GM12892 (cell line): Measurements from ENCODE around the gene SFMBT1.

Experiments
- POLR2A ChIP-seq: IDR thresholded peaks from 2 replicates; pipeline ENCODE4 v1.6.1; 2011; ENCODE audit warnings: low read depth, low read length, control low read depth
- POLR2AphosphoS5 ChIP-seq: IDR thresholded peaks from 2 replicates; pipeline ENCODE4 v1.6.1; 2011; ENCODE audit warnings: low read depth, low read length, control low read depth

DNA sequence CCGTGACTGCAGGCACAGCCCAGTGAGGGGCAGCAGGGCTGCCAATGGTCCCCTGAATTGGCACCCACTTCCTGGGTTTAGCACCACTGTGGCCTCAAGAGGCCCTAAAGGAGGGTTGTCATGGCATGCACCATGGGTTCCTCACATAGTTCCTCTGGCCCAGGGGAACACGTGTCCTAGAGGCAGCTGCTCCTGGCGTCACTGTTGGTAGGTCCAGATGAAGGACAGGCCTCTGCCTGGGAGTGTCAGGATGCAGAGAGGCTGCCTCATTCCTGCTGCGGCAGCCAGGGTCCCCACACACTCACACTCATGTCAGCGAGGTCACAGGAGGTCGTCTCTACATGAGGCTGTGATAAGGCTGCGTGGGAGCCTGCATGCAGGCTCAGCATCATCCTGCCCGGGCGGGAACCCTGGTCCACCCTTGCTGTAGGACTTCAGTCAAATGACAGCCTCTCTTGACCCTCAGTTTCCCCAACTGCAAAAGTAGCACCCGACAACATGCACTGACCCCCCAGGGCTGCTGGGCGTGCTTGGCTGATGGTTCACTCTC, 26.1 kb upstream of the SFMBT1 start:
- TF ChIP-seq POLR2AphosphoS5 (no peak), POLR2A (no peak)
